ENCODE measurements around the gene KIF2B.
"Not testable (repeated sequence)": the region's sequence is repeated elsewhere in the genome, so short reads cannot be mapped to it uniquely, and the experiment has no call there.

The KIF2B gene

GRCh38 chr17:53822764-53823163 lies at the start of gene KIF2B:
KIF2B (plus strand) TSS chr17:53822927; CDS start chr17:53823034, 107 bp downstream.
- DNase-seq (ENCODE audit: low spot score), result no peak

- DNase-seq (ENCODE audit: low spot score), result no peak
Observed at GRCh38 chr17:53780320-53780719, 42.4 kb upstream of the KIF2B start.

- no peak for DNase-seq (ENCODE audit: low spot score)
Observed at GRCh38 chr17:53791551-53791950, 31.2 kb upstream of the KIF2B start.

GRCh38 chr17:53792451-53792850 lies 30.3 kb upstream of the KIF2B start:
- no peak for DNase-seq (ENCODE audit: low spot score)

GRCh38 chr17:53792997-53793396 lies 29.7 kb upstream of the KIF2B start:
- DNase-seq (ENCODE audit: low spot score), result no peak

- no peak for DNase-seq (ENCODE audit: low spot score)
Observed at GRCh38 chr17:53794875-53795274, 27.9 kb upstream of the KIF2B start.

GRCh38 chr17:53796642-53797041 lies 26.1 kb upstream of the KIF2B start:
- no peak for DNase-seq (ENCODE audit: low spot score)

GRCh38 chr17:53797501-53797900 lies 25.2 kb upstream of the KIF2B start:
- no peak for DNase-seq (ENCODE audit: low spot score)

- DNase-seq (ENCODE audit: low spot score), result no peak
Observed at GRCh38 chr17:53804437-53804836, 18.3 kb upstream of the KIF2B start.

GRCh38 chr17:53806473-53806872 lies 16.3 kb upstream of the KIF2B start:
- no peak for DNase-seq (ENCODE audit: low spot score)

- no peak for DNase-seq (ENCODE audit: low spot score)
Observed at GRCh38 chr17:53807286-53807685, 15.4 kb upstream of the KIF2B start.

GRCh38 chr17:53818271-53818670 lies 4.5 kb upstream of the KIF2B start:
- no peak for DNase-seq (ENCODE audit: low spot score)

GRCh38 chr17:53818929-53819328 lies 3.8 kb upstream of the KIF2B start:
- DNase-seq (ENCODE audit: low spot score), result no peak

GRCh38 chr17:53819956-53820355 lies 2.8 kb upstream of the KIF2B start:
- DNase-seq (ENCODE audit: low spot score), result no peak

GRCh38 chr17:53823341-53824050 lies 769 bp downstream of the KIF2B start:
- no peak for DNase-seq (ENCODE audit: low spot score)

GRCh38 chr17:53834771-53835170 lies 12.0 kb downstream of the KIF2B start:
- DNase-seq (ENCODE audit: low spot score), result not testable (repeated sequence)

GRCh38 chr17:53837131-53837530 lies 14.4 kb downstream of the KIF2B start:
- DNase-seq (ENCODE audit: low spot score), result no peak

GRCh38 chr17:53844491-53845107 lies 21.9 kb downstream of the KIF2B start:
- DNase-seq (ENCODE audit: low spot score), result no peak

- not testable (repeated sequence) for DNase-seq (ENCODE audit: low spot score)
Observed at GRCh38 chr17:53871128-53871527, 48.4 kb downstream of the KIF2B start.
